ENCODE results near the gene LMF1. TPM values are rescaled to one million over a fixed set of nuclear protein-coding genes. Genes with fewer than 3 reads are reported as not detected.

LMF1 gene
- total and polyA plus RNA-seq, 2 donors (not counting 1 experiment from before 2014, with no cell fraction given) = 36.4 to 63.2 TPM

- CTCF ChIA-PET = no interaction called here
- H3K9me3 ChIP-seq (ENCODE audit: control extremely low read depth in 1 of 3, control insufficient read depth in 2 of 3, insufficient read depth in 1 of 3, low read length in 2 of 3) = no peaks in the 10 kb centered on the region
- peaks cover 6% of the 10 kb centered on the region for H3K4me1 Mint-ChIP-seq
- intact Hi-C loops (cut with micrococcal nuclease) = no loop called here
- H4K20me1 ChIP-seq (ENCODE audit: control insufficient read depth, insufficient read depth, low read length, poor library complexity, severe bottlenecking) = no peaks in the 10 kb centered on the region
- H3K27ac Mint-ChIP-seq = no peak overlapping the region
- no peaks in the 10 kb centered on the region for H3K27me3 Mint-ChIP-seq
- no peak overlapping the region for H3K9ac ChIP-seq (ENCODE audit: low read length)
- POLR2A ChIA-PET = no interaction called here
- H3K4me3 Mint-ChIP-seq = no peak overlapping the region
- TF ChIP-seq CTCF (IDR thresholded peaks at IDR 0.05) = no peak
- no peak for TF ChIP-seq EZH2 (IDR thresholded peaks at IDR 0.05; ENCODE audit: borderline replicate concordance, insufficient read depth, low read depth, low read length, poor library complexity, severe bottlenecking)
- H3K79me2 ChIP-seq (ENCODE audit: control insufficient read depth, insufficient read depth, low read length) = no peaks in the 10 kb centered on the region
- H3K27ac ChIP-seq (ENCODE audit: low read length in 2 of 2) = no peak overlapping the region
- no peak for ATAC-seq (ENCODE audit: low read depth)
- H2AFZ ChIP-seq (ENCODE audit: insufficient read depth, low read depth, low read length, poor library complexity, severe bottlenecking) = no peak overlapping the region
- no peaks in the 10 kb centered on the region for H3K9me3 Mint-ChIP-seq (ENCODE audit: insufficient read depth)
- peaks cover 2 to 21% of the 10 kb centered on the region in 2 experiments for H3K36me3 ChIP-seq (replicated peaks in 1 of 2; ENCODE audit: control extremely low read depth in 1 of 2, control insufficient read depth in 1 of 2, extremely low read depth in 1 of 2, insufficient read depth in 2 of 2, low read length in 1 of 2)
- H3K4me2 ChIP-seq (replicated peaks; ENCODE audit: low read depth, low read length, poor library complexity, severe bottlenecking) = no peak overlapping the region
- H3K27me3 ChIP-seq (replicated peaks in 1 of 4; ENCODE audit: control extremely low read depth in 1 of 4, control insufficient read depth in 3 of 4, insufficient read depth in 4 of 4, low read length in 3 of 4) = no peaks in the 10 kb centered on the region
- H3K4me1 ChIP-seq (ENCODE audit: control insufficient read depth in 2 of 2, insufficient read depth in 2 of 2, low read length in 2 of 2) = peaks cover 0 to 7% of the 10 kb centered on the region in 2 donors
- 98% methylated on average over 26 of the region's 32 CpGs for WGBS (ENCODE audit: insufficient coverage)
- H3K4me3 ChIP-seq (ENCODE audit: control extremely low read depth in 1 of 5, extremely low read depth in 1 of 5, insufficient read depth in 1 of 5, low read depth in 2 of 5, low read length in 4 of 5) = no peak overlapping the region
- no peak for DNase-seq
Measured at GRCh38 chr16:869823-870641, 100.8 kb downstream of the LMF1 start.

All from B cell (primary cell).